ENCODE data around the gene RAPGEF5. TPM values are rescaled to one million over a fixed set of nuclear protein-coding genes. Genes with fewer than 3 reads are reported as not detected.

RAPGEF5 gene
- total and polyA plus RNA-seq, 4 donors, result 7.1 to 54.8 (median 13.0) TPM

- TF ChIP-seq HNF4A (conservative IDR thresholded peaks at IDR 0.05) (no peak), YY1 (IDR thresholded peaks at IDR 0.05) (no peak), HNF4G (IDR thresholded peaks at IDR 0.05) (no peak), SP1 (IDR thresholded peaks at IDR 0.05) (no peak), FOXA1 (IDR thresholded peaks at IDR 0.05) (no peak), ATF3 (IDR thresholded peaks at IDR 0.05) (no peak), EGR1 (IDR thresholded peaks at IDR 0.05; ENCODE audit: low read depth in 2 of 2) (no peak)
These were observed 156.2 kb downstream of the RAPGEF5 start (continued) for GRCh38 chr7:22200777-22201176.

GRCh38 chr7:22200238-22200637 is 156.7 kb downstream of the RAPGEF5 start:
- Histone ChIP-seq H3K27me3 (ENCODE audit: control insufficient read depth in 4 of 4, insufficient read depth in 4 of 4, low read length in 3 of 4) (no peaks in the 10 kb centered on the region), H3K27ac (ENCODE audit: low read depth in 1 of 2, low read length in 2 of 2) (no peak overlapping the region), H3K9me3 (ENCODE audit: control insufficient read depth in 4 of 4, low read length in 3 of 4) (no peaks in the 10 kb centered on the region), H3K36me3 (ENCODE audit: control insufficient read depth in 4 of 4, insufficient read depth in 3 of 4, low read depth in 1 of 4, low read length in 3 of 4) (peaks cover 0 to 11% (median 6%) of the 10 kb centered on the region in 4 donors), H3K4me1 (ENCODE audit: control insufficient read depth in 4 of 4, insufficient read depth in 4 of 4, low read length in 3 of 4) (peaks cover 0 to 2% (median 0%) of the 10 kb centered on the region in 4 donors), H3K4me3 (ENCODE audit: low read depth in 1 of 3, low read length in 3 of 3) (no peak overlapping the region), H3K9ac (ENCODE audit: low read depth in 1 of 2, low read length in 2 of 2) (no peak overlapping the region)
- WGBS, result 89% methylated on average over 4 of the region's 4 CpGs
- TF ChIP-seq RXRA (IDR thresholded peaks at IDR 0.05) (no peak), REST (IDR thresholded peaks at IDR 0.05) (no peak), GABPA (IDR thresholded peaks at IDR 0.05 in 1 of 2, conservative IDR thresholded peaks at IDR 0.05 in 1 of 2) (no peak), NR2F2 (IDR thresholded peaks at IDR 0.05) (no peak), ATF3 (IDR thresholded peaks at IDR 0.05) (no peak), YY1 (IDR thresholded peaks at IDR 0.05) (no peak), HNF4G (IDR thresholded peaks at IDR 0.05) (no peak), SP1 (IDR thresholded peaks at IDR 0.05) (no peak), ZBTB33 (IDR thresholded peaks at IDR 0.05) (no peak), CTCF (IDR thresholded peaks at IDR 0.05; ENCODE audit: low read depth, low read length, missing input control) (no peak), RAD21 (IDR thresholded peaks at IDR 0.05) (no peak), MAX (IDR thresholded peaks at IDR 0.05) (no peak), HNF4A (conservative IDR thresholded peaks at IDR 0.05) (no peak), FOXA1 (IDR thresholded peaks at IDR 0.05) (no peak), EGR1 (IDR thresholded peaks at IDR 0.05; ENCODE audit: low read depth in 2 of 2) (no peak), FOXA2 (IDR thresholded peaks at IDR 0.05) (no peak), JUND (IDR thresholded peaks at IDR 0.05) (no peak), TAF1 (conservative IDR thresholded peaks at IDR 0.05) (no peak)
- DNase-seq (ENCODE audit: low spot score), result no peak
